Activated T-helper 1 cell treated with anti-CD3 and anti-CD28 coated beads, Interleukin-12 subunit alpha, Interleukin-12 subunit beta, Interleukin-2, Interleukin-4 antibody, amounts not matched to agents 30 ng/mL and 10 ng/mL and 1 ng/mL, durations not matched to agents 14 hours and 24 hours and 36 hours (primary cell): ENCODE results near the gene CNTN4. TPM values are rescaled to one million over a fixed set of nuclear protein-coding genes. Genes with fewer than 3 reads are reported as not detected.
"Not testable (repeated sequence)": the region's sequence is repeated elsewhere in the genome, so short reads cannot be mapped to it uniquely, and the experiment has no call there.

ENCODE experiments used
- DNase-seq: peaks from one replicate; pipeline ENCODE4 v3.0.0; 2021; ENCODE audit warnings: low spot score
- H3K27ac Mint-ChIP-seq: one replicate; pipeline ENCODE4 v1.8.0; 2021; ENCODE audit warnings: mild to moderate bottlenecking, mixed read lengths
- H3K27me3 Mint-ChIP-seq: one replicate; pipeline ENCODE4 v1.8.0; 2022; ENCODE audit warnings: mild to moderate bottlenecking, moderate library complexity, mixed read lengths; ENCODE audit not compliant: insufficient read depth
- H3K36me3 Mint-ChIP-seq: one replicate; pipeline ENCODE4 v1.8.0; 2021; ENCODE audit warnings: low read depth, mixed read lengths
- H3K4me1 Mint-ChIP-seq: one replicate; pipeline ENCODE4 v1.8.0; 2021; ENCODE audit warnings: low read depth, mixed read lengths
- H3K4me3 Mint-ChIP-seq: one replicate; pipeline ENCODE4 v1.8.0; 2021; ENCODE audit warnings: mild to moderate bottlenecking, moderate library complexity, mixed read lengths
- H3K9me3 Mint-ChIP-seq: one replicate; pipeline ENCODE4 v1.8.0; 2021; ENCODE audit warnings: mixed read lengths
- intact Hi-C: fragments of 100-400 bp; cut with micrococcal nuclease; formaldehyde crosslinking; loops from one replicate; pipeline ENCODE4 v1.15.1; 2024
- total RNA-seq: library from RNA; stranded (reverse); gene quantifications from 2 replicates; pipeline ENCODE4 v1.2.3, GENCODE V29; 2022

The CNTN4 gene
- not detected in 2 replicates for total RNA-seq

- H3K9me3 Mint-ChIP-seq = no peaks in the 10 kb centered on the region
- H3K27ac Mint-ChIP-seq = no peak within 1 kb of the TSS
- intact Hi-C loops = no loop called here
- H3K4me1 Mint-ChIP-seq = peaks cover 5% of the 10 kb centered on the region
- peaks cover 2% of the 10 kb centered on the region for H3K36me3 Mint-ChIP-seq
- peaks cover 32% of the 10 kb centered on the region for H3K27me3 Mint-ChIP-seq
- no peak within 1 kb of the TSS for H3K4me3 Mint-ChIP-seq
- no peak for DNase-seq
These were observed at the start of gene CNTN4 for GRCh38 chr3:2098398-2099027. Gene CNTN4, plus strand, starts transcription at chr3:2098866.

GRCh38 chr3:2061360-2061759, 37.3 kb upstream of the CNTN4 start:
- DNase-seq = no peak
- intact Hi-C loops = no loop called here
- Mint-ChIP-seq H3K27me3 (no peaks in the 10 kb centered on the region), H3K4me1 (no peaks in the 10 kb centered on the region), H3K9me3 (peaks cover 4% of the 10 kb centered on the region), H3K27ac (no peak overlapping the region), H3K36me3 (no peaks in the 10 kb centered on the region), H3K4me3 (no peak overlapping the region)

DNA sequence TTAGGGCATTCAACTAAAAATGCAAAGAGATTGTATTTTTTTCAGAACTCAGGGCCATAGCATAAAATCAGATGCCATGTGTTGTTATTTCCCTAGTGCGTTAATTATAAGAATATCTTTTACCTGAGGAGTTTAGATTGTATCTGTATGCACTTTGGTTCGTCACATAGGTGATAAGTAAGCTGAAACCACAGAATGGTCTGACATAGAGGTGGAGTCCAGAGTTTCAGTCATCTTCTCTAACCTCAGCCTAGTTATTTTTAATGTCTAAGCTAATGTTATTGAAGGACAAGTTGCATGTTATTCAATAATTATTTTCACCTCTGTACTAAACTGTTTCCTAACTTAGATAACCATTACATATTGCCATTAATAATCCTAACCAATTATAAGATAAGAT, 27.1 kb upstream of the CNTN4 start:
- H3K27me3 Mint-ChIP-seq = no peaks in the 10 kb centered on the region
- H3K4me3 Mint-ChIP-seq = no peak overlapping the region
- no peaks in the 10 kb centered on the region for H3K4me1 Mint-ChIP-seq
- no peaks in the 10 kb centered on the region for H3K9me3 Mint-ChIP-seq
- no peak overlapping the region for H3K27ac Mint-ChIP-seq
- no peaks in the 10 kb centered on the region for H3K36me3 Mint-ChIP-seq
- no peak for DNase-seq
- intact Hi-C loops = no loop called here

- no peaks in the 10 kb centered on the region for H3K4me1 Mint-ChIP-seq
These were observed 19.8 kb upstream of the CNTN4 start for GRCh38 chr3:2078821-2079220.

GRCh38 chr3:2082871-2083480, 15.7 kb upstream of the CNTN4 start:
- no peak overlapping the region for H3K27ac Mint-ChIP-seq
- H3K9me3 Mint-ChIP-seq = peaks cover 10% of the 10 kb centered on the region
- no peak overlapping the region for H3K4me3 Mint-ChIP-seq
- H3K36me3 Mint-ChIP-seq = no peaks in the 10 kb centered on the region
- DNase-seq = no peak
- no peaks in the 10 kb centered on the region for H3K27me3 Mint-ChIP-seq
- H3K4me1 Mint-ChIP-seq = no peaks in the 10 kb centered on the region
- intact Hi-C loops = no loop called here

More at GRCh38 chr3:2078821-2079220, 19.8 kb upstream of the CNTN4 start:
- DNase-seq = no peak
- Mint-ChIP-seq H3K4me3 (no peak overlapping the region), H3K9me3 (peaks cover 6% of the 10 kb centered on the region), H3K27me3 (no peaks in the 10 kb centered on the region), H3K27ac (no peak overlapping the region), H3K36me3 (no peaks in the 10 kb centered on the region)
- intact Hi-C loops = no loop called here

DNA sequence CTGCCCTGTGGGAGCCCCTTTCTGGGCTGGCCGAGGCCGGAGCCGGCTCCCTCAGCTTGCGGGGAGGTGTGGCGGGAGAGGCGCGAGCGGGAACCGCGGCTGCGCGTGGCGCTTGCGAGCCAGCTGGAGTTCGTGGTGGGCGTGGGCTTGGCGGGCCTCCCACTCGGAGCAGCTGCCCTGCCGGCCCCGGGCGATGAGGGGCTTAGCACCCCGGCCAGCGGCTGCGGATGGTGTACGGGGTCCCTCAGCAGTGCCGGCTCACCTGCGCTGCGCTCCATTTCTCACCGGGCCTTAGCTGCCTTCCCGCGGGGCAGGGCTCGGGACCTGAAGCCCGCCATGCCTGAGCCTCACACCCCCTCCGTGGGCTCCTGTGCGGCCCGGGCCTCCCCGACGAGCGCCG, 15.1 kb upstream of the CNTN4 start:
- H3K36me3 Mint-ChIP-seq, H3K27ac Mint-ChIP-seq, DNase-seq, H3K9me3 Mint-ChIP-seq, H3K4me1 Mint-ChIP-seq, intact Hi-C loops, H3K27me3 Mint-ChIP-seq, H3K4me3 Mint-ChIP-seq: not testable (repeated sequence)

DNA sequence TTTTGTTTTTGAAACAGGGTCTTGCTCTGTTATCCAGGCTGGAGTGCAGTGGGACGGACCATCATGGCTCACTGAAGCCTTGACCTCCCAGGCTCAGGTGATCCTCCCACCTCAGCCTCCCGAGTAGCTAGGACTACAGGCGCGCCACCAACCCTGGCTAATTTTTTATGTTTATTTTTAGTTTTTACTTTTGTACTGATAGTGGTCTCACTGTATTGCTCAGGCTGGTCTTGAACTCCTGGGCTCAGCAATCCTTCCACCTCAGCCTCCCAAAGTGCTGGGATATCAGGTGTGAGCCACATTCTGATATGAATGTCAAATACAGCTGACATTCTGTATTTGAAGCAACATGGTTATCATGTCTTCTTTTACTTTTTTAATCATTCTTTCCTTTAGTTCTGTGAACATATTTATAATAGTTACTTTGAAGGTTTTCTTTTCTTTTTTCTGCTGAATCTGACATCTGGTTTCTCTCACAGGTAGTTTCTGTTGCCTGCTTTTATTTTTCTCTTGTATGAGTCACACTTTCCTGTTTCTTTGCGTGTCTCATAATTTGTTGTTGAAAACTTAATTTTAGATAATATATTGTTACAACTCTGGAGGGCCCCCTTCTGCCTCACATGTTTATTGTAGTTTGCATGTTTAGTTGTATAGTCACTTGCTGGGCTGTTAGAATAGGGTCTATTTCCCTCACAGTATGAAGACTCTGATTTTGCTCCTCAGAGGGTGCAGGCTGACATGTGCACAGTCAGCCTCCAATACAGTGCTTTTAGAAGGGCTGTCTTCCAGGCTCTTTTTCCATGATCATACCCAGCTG, 8.4 kb upstream of the CNTN4 start:
- Mint-ChIP-seq H3K27ac (no peak overlapping the region), H3K9me3 (no peaks in the 10 kb centered on the region), H3K4me3 (no peak overlapping the region), H3K4me1 (no peaks in the 10 kb centered on the region), H3K27me3 (no peaks in the 10 kb centered on the region), H3K36me3 (no peaks in the 10 kb centered on the region)
- no peak for DNase-seq
- intact Hi-C loops = no loop called here

- Mint-ChIP-seq H3K27me3 (peaks cover 12% of the 10 kb centered on the region), H3K36me3 (no peaks in the 10 kb centered on the region), H3K27ac (no peak overlapping the region), H3K4me1 (no peaks in the 10 kb centered on the region), H3K4me3 (no peak overlapping the region), H3K9me3 (no peaks in the 10 kb centered on the region)
- no peak for DNase-seq
- intact Hi-C loops = no loop called here
These were observed 5.9 kb upstream of the CNTN4 start for GRCh38 chr3:2092758-2093157.

DNA sequence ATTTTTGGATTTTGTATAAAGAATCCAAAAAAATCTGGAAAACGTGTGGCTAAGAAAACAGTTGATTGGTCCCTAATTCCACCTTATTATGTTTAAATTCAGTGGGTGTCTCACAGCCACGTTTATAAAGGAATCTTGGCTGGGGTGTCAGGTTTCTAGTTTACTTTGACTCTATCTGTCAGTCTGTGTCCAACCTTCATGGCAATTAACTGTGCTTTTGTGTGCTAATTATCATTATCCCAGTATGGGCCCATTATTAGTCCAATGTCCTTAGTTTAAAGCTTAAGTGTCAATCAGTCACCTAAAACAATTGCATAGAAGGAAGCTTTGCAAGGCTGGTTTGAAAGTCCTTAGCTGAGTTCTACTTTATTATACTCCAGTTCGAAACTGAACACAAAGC, 3.7 kb upstream of the CNTN4 start:
- intact Hi-C loops = no loop called here
- Mint-ChIP-seq H3K27me3 (peaks cover 16% of the 10 kb centered on the region), H3K4me3 (no peak overlapping the region), H3K4me1 (peaks cover 3% of the 10 kb centered on the region), H3K9me3 (no peaks in the 10 kb centered on the region), H3K27ac (no peak overlapping the region), H3K36me3 (peaks cover 2% of the 10 kb centered on the region)
- DNase-seq = no peak

DNA sequence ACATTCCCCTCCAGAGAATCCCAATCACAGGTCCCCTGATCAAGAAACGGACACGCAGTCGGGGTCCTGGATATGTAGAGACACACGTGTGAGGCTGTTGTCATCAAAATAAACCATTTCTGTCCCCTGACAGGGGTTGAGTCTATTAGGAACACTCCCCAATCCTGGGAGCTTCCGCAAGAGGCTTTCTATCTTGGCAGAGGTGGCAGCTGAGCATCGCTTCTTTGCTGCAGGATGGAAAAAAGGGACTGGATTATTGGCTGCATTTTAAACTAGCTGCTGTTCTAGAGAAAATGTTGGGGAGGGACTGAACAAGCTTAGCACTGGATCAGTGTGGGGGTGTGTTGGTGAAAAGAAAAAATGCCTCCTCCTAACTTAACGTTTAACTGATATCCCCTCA, 2.5 kb upstream of the CNTN4 start:
- peaks cover 2% of the 10 kb centered on the region for H3K36me3 Mint-ChIP-seq
- H3K4me1 Mint-ChIP-seq = peaks cover 5% of the 10 kb centered on the region
- no peak overlapping the region for H3K27ac Mint-ChIP-seq
- intact Hi-C loops = no loop called here
- H3K9me3 Mint-ChIP-seq = no peaks in the 10 kb centered on the region
- H3K27me3 Mint-ChIP-seq = peaks cover 29% of the 10 kb centered on the region
- DNase-seq = no peak
- no peak overlapping the region for H3K4me3 Mint-ChIP-seq

DNA sequence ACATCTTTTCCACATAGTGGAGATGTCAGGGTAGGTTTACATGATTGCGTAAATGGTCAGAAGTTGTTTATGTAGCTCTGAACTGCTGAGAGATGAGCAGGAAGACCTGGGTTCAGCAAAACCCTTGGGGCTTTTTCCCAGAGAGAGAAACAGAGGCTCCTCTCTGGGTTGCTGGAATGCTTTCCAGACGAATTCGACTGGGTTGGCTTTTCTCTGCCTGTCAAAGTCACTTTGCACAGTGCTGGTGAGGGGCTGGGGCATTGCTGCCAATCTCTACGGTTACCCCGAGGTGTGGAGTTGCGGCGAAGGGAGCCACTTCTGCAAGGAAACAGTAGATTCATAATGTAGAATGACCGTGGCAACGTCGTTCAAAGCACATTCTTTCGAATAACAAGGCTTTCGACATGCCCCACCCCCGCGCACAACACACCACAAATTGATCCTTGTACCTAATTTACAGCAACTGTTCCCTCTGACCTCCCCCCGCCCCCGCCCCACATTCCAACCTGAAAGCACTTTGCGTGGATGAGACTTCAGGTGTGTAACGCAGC, 950 bp upstream of the CNTN4 start:
- Mint-ChIP-seq H3K9me3 (no peaks in the 10 kb centered on the region), H3K4me3 (peak overlapping the region; percentile 54), H3K27me3 (peaks cover 32% of the 10 kb centered on the region), H3K36me3 (peaks cover 2% of the 10 kb centered on the region), H3K4me1 (peaks cover 5% of the 10 kb centered on the region), H3K27ac (no peak overlapping the region)
- intact Hi-C loops = no loop called here
- no peak for DNase-seq

DNA sequence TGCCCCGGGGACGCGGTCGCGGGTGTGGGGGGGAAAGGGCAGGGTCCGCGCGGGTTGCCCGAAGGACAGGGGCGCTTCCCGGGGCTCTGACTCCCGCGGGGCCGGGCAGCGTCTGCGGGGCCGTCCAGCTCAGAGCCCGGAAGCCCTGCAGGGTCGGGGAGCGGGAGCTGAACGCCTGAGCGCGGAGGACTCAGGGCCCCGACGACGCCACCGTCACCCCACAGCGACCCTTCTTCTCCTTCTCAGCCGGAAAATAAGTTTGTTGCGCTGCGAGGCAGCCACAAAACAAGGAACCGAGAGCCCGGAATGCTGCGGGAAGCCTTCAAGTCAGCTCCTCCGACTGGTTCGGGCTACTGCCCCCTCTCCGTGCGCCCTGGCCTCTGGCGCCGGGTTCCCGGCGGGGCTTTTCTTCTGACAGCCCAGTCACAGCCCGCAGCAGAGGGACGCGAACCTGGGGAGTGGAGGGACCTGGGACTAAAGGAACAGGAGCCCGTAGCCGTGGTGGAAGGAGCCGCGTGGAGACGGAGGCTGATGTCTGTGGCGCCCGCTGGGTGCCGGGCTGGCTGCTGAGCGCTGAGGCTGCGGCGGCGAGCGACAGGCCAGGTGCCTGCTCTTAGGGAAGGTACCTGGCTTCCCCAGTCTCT, 484 bp downstream of the CNTN4 start:
- Mint-ChIP-seq H3K4me1 (peaks cover 5% of the 10 kb centered on the region), H3K4me3 (no peak overlapping the region), H3K27me3 (peaks cover 32% of the 10 kb centered on the region), H3K9me3 (no peaks in the 10 kb centered on the region), H3K36me3 (peaks cover 2% of the 10 kb centered on the region), H3K27ac (no peak overlapping the region)
- intact Hi-C loops = no loop called here
- no peak for DNase-seq

- Mint-ChIP-seq H3K27ac (no peak overlapping the region), H3K9me3 (no peaks in the 10 kb centered on the region), H3K4me1 (peaks cover 5% of the 10 kb centered on the region), H3K27me3 (peaks cover 32% of the 10 kb centered on the region), H3K36me3 (peaks cover 2% of the 10 kb centered on the region), H3K4me3 (no peak overlapping the region)
- intact Hi-C loops = no loop called here
- no peak for DNase-seq
These were observed 1.1 kb downstream of the CNTN4 start for GRCh38 chr3:2099779-2100191.
